ENCODE measurements around the gene GRIK1. TPM values are rescaled to one million over a fixed set of nuclear protein-coding genes. Genes with fewer than 3 reads are reported as not detected.

Gene GRIK1
- total RNA-seq, 1 donor = not detected

GRCh38 chr21:29885491-29885890, 54.3 kb downstream of the GRIK1 start:
- Histone ChIP-seq H3K27me3 (ENCODE audit: insufficient read depth, low read length) (no peaks in the 10 kb centered on the region), H3K4me1 (ENCODE audit: insufficient read depth, low read length) (no peaks in the 10 kb centered on the region), H3K9me3 (ENCODE audit: low read depth, low read length) (no peaks in the 10 kb centered on the region), H3K4me3 (ENCODE audit: low read length) (no peak overlapping the region)

DNA sequence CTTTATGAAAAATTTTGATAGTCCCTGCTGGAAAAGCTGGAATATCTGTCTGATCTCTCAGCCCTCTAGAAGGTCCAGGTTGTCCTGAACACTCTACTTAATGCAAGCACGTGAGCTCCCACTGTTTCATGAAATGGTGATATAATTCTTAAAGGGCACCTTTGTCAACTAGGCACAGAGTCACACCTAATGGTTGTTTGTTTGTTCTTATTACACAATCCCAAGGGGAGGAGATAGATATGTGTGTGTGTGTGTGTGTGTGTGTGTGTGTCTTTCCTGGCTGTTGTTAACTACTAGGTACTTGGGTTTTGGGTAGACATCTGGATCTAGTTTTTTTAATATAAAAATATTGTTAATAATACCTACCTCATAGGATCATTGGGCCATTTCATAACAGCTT, 63.9 kb downstream of the GRIK1 start:
- Histone ChIP-seq H3K4me1 (ENCODE audit: insufficient read depth, low read length) (no peaks in the 10 kb centered on the region), H3K9me3 (ENCODE audit: low read depth, low read length) (no peaks in the 10 kb centered on the region), H3K27me3 (ENCODE audit: insufficient read depth, low read length) (no peaks in the 10 kb centered on the region), H3K4me3 (ENCODE audit: low read length) (no peak overlapping the region)

GRCh38 chr21:29875036-29875716, 64.6 kb downstream of the GRIK1 start:
- no peaks in the 10 kb centered on the region for H3K9me3 ChIP-seq (ENCODE audit: low read depth, low read length)
- no peaks in the 10 kb centered on the region for H3K4me1 ChIP-seq (ENCODE audit: insufficient read depth, low read length)
- H3K27me3 ChIP-seq (ENCODE audit: insufficient read depth, low read length) = no peaks in the 10 kb centered on the region
- H3K4me3 ChIP-seq (ENCODE audit: low read length) = no peak overlapping the region

GRCh38 chr21:29873908-29874307, 65.9 kb downstream of the GRIK1 start:
- Histone ChIP-seq H3K4me1 (ENCODE audit: insufficient read depth, low read length) (no peaks in the 10 kb centered on the region), H3K27me3 (ENCODE audit: insufficient read depth, low read length) (no peaks in the 10 kb centered on the region), H3K9me3 (ENCODE audit: low read depth, low read length) (no peaks in the 10 kb centered on the region), H3K4me3 (ENCODE audit: low read length) (no peak overlapping the region)

DNA sequence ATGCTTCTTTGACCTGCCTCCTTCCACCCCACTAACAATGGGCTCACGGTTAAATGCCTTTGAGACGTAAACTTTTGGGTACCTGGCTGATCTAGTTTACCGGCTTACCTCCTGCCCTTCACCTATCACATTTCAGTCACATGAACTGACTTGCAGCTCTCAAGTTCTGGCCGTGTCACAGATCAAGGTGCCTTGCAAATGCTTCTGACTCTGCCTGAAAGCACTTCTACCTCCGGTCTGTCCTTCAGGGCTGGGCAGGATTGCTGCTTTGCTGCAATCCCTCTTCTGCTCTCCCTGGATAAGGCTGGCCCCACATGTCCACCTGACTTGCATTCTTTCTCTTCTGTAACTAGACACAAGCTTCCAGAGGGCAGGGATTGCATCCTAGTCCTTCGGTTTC, 69.0 kb downstream of the GRIK1 start:
- H3K9me3 ChIP-seq (ENCODE audit: low read depth, low read length) = no peaks in the 10 kb centered on the region
- H3K27me3 ChIP-seq (ENCODE audit: insufficient read depth, low read length) = no peaks in the 10 kb centered on the region
- no peak overlapping the region for H3K4me3 ChIP-seq (ENCODE audit: low read length)
- H3K4me1 ChIP-seq (ENCODE audit: insufficient read depth, low read length) = no peaks in the 10 kb centered on the region

- H3K27me3 ChIP-seq (ENCODE audit: insufficient read depth, low read length) = no peaks in the 10 kb centered on the region
- H3K9me3 ChIP-seq (ENCODE audit: low read depth, low read length) = no peaks in the 10 kb centered on the region
- no peaks in the 10 kb centered on the region for H3K4me1 ChIP-seq (ENCODE audit: insufficient read depth, low read length)
- H3K4me3 ChIP-seq (ENCODE audit: low read length) = no peak overlapping the region
These were observed 72.0 kb downstream of the GRIK1 start for GRCh38 chr21:29867796-29868195.

- Histone ChIP-seq H3K9me3 (ENCODE audit: low read depth, low read length) (no peaks in the 10 kb centered on the region), H3K27me3 (ENCODE audit: insufficient read depth, low read length) (no peaks in the 10 kb centered on the region), H3K4me1 (ENCODE audit: insufficient read depth, low read length) (no peaks in the 10 kb centered on the region), H3K4me3 (ENCODE audit: low read length) (no peak overlapping the region)
These were observed 79.5 kb downstream of the GRIK1 start for GRCh38 chr21:29860346-29860745.

DNA sequence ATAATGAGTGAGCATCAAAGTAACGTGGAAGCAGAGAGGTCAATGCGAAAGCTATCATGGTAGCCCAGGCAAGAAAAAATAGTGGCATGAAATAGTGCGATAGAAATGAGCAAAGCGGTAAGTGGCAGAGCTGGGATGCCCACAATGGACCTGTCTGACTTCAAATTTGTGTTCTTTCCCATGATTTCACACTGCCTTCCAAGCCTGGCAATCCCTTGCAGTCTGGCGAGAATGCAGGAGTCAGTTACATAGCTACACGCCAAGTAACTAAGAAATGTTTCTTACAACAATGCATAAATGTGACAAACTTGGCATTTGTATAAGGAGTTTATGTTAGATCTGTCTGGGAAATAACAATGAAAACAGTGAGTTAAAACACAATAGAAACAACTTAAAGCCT, 82.6 kb downstream of the GRIK1 start:
- Histone ChIP-seq H3K9me3 (ENCODE audit: low read depth, low read length) (no peaks in the 10 kb centered on the region), H3K27me3 (ENCODE audit: insufficient read depth, low read length) (no peaks in the 10 kb centered on the region), H3K4me3 (ENCODE audit: low read length) (no peak overlapping the region), H3K4me1 (ENCODE audit: insufficient read depth, low read length) (no peaks in the 10 kb centered on the region)

- Histone ChIP-seq H3K9me3 (ENCODE audit: low read depth, low read length) (no peaks in the 10 kb centered on the region), H3K4me1 (ENCODE audit: insufficient read depth, low read length) (no peaks in the 10 kb centered on the region), H3K4me3 (ENCODE audit: low read length) (no peak overlapping the region), H3K27me3 (ENCODE audit: insufficient read depth, low read length) (no peaks in the 10 kb centered on the region)
These were observed 85.0 kb downstream of the GRIK1 start for GRCh38 chr21:29854795-29855194.

DNA sequence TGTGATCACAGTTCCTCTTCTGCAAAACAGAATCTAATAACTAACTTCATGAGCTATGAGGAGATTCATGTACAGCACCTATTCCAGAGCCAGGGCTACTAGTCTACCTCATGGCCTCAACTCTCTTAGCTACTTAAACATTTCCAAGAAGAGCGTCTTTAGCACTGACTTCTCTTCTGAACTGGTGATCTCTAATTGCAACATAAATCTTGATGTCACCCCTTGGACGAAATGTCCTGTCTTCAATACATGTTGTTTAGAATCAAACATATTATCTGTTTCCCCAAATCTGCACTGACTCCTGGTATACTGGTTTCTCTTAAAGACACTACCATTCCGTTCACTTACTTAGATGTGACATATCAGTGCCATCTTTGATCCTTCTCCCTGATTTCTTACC, 88.2 kb downstream of the GRIK1 start:
- H3K9me3 ChIP-seq (ENCODE audit: low read depth, low read length) = no peaks in the 10 kb centered on the region
- no peaks in the 10 kb centered on the region for H3K27me3 ChIP-seq (ENCODE audit: insufficient read depth, low read length)
- no peaks in the 10 kb centered on the region for H3K4me1 ChIP-seq (ENCODE audit: insufficient read depth, low read length)
- no peak overlapping the region for H3K4me3 ChIP-seq (ENCODE audit: low read length)

DNA sequence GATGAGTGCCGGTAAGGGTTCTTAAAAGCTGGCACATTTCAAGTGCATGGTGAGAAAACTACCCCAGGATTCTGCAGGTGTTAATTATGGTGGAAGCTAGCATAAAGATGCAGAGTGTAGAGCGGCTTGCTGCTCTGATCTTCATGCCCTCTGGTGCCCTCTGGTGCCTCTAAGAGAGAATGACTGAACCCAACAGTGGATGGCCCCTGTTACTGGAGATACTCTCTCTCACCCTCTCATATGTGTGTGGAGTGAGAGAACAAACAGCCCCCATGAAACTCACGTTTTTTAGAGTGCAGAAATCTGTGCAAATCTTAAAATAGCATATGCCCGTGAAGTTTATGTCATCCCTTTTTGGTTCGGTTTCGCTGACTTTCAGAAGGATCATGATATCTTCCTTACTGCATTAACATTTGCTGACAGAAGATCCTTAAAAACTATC, 90.0 kb downstream of the GRIK1 start:
- no peaks in the 10 kb centered on the region for H3K27me3 ChIP-seq (ENCODE audit: insufficient read depth, low read length)
- H3K4me1 ChIP-seq (ENCODE audit: insufficient read depth, low read length) = no peaks in the 10 kb centered on the region
- H3K9me3 ChIP-seq (ENCODE audit: low read depth, low read length) = no peaks in the 10 kb centered on the region
- no peak overlapping the region for H3K4me3 ChIP-seq (ENCODE audit: low read length)

- Histone ChIP-seq H3K4me1 (ENCODE audit: insufficient read depth, low read length) (no peaks in the 10 kb centered on the region), H3K27me3 (ENCODE audit: insufficient read depth, low read length) (no peaks in the 10 kb centered on the region), H3K9me3 (ENCODE audit: low read depth, low read length) (no peaks in the 10 kb centered on the region), H3K4me3 (ENCODE audit: low read length) (no peak overlapping the region)
These were observed 96.0 kb downstream of the GRIK1 start for GRCh38 chr21:29843804-29844203.

GRCh38 chr21:29834617-29835016, 105.2 kb downstream of the GRIK1 start:
- H3K4me3 ChIP-seq (ENCODE audit: low read length) = no peak overlapping the region
- H3K9me3 ChIP-seq (ENCODE audit: low read depth, low read length) = no peaks in the 10 kb centered on the region
- no peaks in the 10 kb centered on the region for H3K4me1 ChIP-seq (ENCODE audit: insufficient read depth, low read length)
- no peaks in the 10 kb centered on the region for H3K27me3 ChIP-seq (ENCODE audit: insufficient read depth, low read length)

GRCh38 chr21:29832217-29832616, 107.6 kb downstream of the GRIK1 start:
- Histone ChIP-seq H3K9me3 (ENCODE audit: low read depth, low read length) (no peaks in the 10 kb centered on the region), H3K4me1 (ENCODE audit: insufficient read depth, low read length) (no peaks in the 10 kb centered on the region), H3K27me3 (ENCODE audit: insufficient read depth, low read length) (no peaks in the 10 kb centered on the region), H3K4me3 (ENCODE audit: low read length) (no peak overlapping the region)

GRCh38 chr21:29829564-29830275, 110.1 kb downstream of the GRIK1 start:
- Histone ChIP-seq H3K4me3 (ENCODE audit: low read length) (no peak overlapping the region), H3K27me3 (ENCODE audit: insufficient read depth, low read length) (no peaks in the 10 kb centered on the region), H3K9me3 (ENCODE audit: low read depth, low read length) (no peaks in the 10 kb centered on the region), H3K4me1 (ENCODE audit: insufficient read depth, low read length) (no peaks in the 10 kb centered on the region)

- no peaks in the 10 kb centered on the region for H3K4me1 ChIP-seq (ENCODE audit: insufficient read depth, low read length)
- no peaks in the 10 kb centered on the region for H3K27me3 ChIP-seq (ENCODE audit: insufficient read depth, low read length)
- H3K4me3 ChIP-seq (ENCODE audit: low read length) = no peak overlapping the region
- H3K9me3 ChIP-seq (ENCODE audit: low read depth, low read length) = no peaks in the 10 kb centered on the region
These were observed 112.1 kb downstream of the GRIK1 start for GRCh38 chr21:29827647-29828046.
